HepG2 (cell line): ENCODE data around the gene DNAL4. TPM values are rescaled to one million over a fixed set of nuclear protein-coding genes. Genes with fewer than 3 reads are reported as not detected.

Source experiments
- EHMT2 ChIP-seq: fragments of 200-600 bp; sonication (generic); IDR thresholded peaks from 2 replicates; pipeline ENCODE4 v1.7.0; 2017; ENCODE audit warnings: antibody characterized with exemption, low read depth, low read length, borderline replicate concordance
- FOXP1 ChIP-seq, 2 experiments: fragments of 450-650 bp in 1 of 2; IDR thresholded peaks; 2 replicates each; pipeline ENCODE4 v1.6.1; 2017 to 2018; ENCODE audit warnings: antibody characterized with exemption in 1 of 2
- HOXD1 ChIP-seq: sonication (generic); formaldehyde crosslinking; IDR thresholded peaks from 2 replicates; pipeline ENCODE4 v1.5.0; 2020; ENCODE audit warnings: missing genetic modification reagents
- MEIS2 ChIP-seq: sonication (generic); formaldehyde crosslinking; IDR thresholded peaks from 2 replicates; pipeline ENCODE4 v1.9.0; 2021; ENCODE audit warnings: mild to moderate bottlenecking, missing genetic modification reagents
- MXI1 ChIP-seq: IDR thresholded peaks from 3 replicates; pipeline ENCODE4 v1.6.1; 2012; ENCODE audit warnings: low read depth, low read length, inconsistent platforms, borderline replicate concordance
- NR2F6 ChIP-seq, 2 experiments: IDR thresholded peaks; 2 replicates each; pipeline ENCODE4 v1.6.1; 2016; ENCODE audit warnings: antibody characterized with exemption in 1 of 2, mild to moderate bottlenecking in 1 of 2
- PPARG ChIP-seq: conservative IDR thresholded peaks from 2 replicates; pipeline ENCODE4 v1.6.1; 2016; ENCODE audit warnings: missing biosample characterization, missing genetic modification reagents
- ZNF530 ChIP-seq: sonication (generic); formaldehyde crosslinking; IDR thresholded peaks from 2 replicates; pipeline ENCODE4 v1.5.0; 2020; ENCODE audit warnings: low read depth, mild to moderate bottlenecking, missing genetic modification reagents
- ZNF670 ChIP-seq: sonication (generic); formaldehyde crosslinking; IDR thresholded peaks from 2 replicates; pipeline ENCODE4 v1.8.0; 2022; ENCODE audit warnings: mild to moderate bottlenecking, missing genetic modification reagents, borderline replicate concordance
- ZNF788 ChIP-seq: sonication (generic); formaldehyde crosslinking; IDR thresholded peaks from 2 replicates; pipeline ENCODE4 v1.5.0; 2020; ENCODE audit warnings: mild to moderate bottlenecking, missing genetic modification reagents, borderline replicate concordance
- polyA plus RNA-seq, 8 experiments: library from polyadenylated mRNA; depleted of rRNA in 3 of 8; stranded (reverse) in 7 of 8; unstranded in 1 of 8; fragments of >200 nt; fragmentation: Illumina TruSeq in 4 of 8; extraction: Trizol in 4 of 8; gene quantifications; 2 replicates each; pipeline versions ENCODE4 v1.2.1 to v1.2.3, GENCODE V29; 2011 to 2016; ENCODE audit warnings: low read depth in 4 of 8, missing spikeins in 1 of 8, mixed read lengths in 1 of 8; ENCODE audit not compliant: insufficient read depth in 1 of 8
- total RNA-seq, 5 experiments: library from RNA; depleted of rRNA; stranded (reverse); fragments of >200 nt; fragmentation: Illumina TruSeq; extraction: Trizol; gene quantifications; 2 replicates each; pipeline ENCODE4 v1.2.3, GENCODE V29; 2016; ENCODE audit warnings: low read depth in 1 of 5
- TF ChIP-seq, protein P1 (sequence below): sonication (generic); formaldehyde crosslinking; IDR thresholded peaks from 2 replicates; pipeline ENCODE4 v1.4.0; 2020; ENCODE audit warnings: missing genetic modification reagents, borderline replicate concordance
- TF ChIP-seq, protein P2 (sequence below): IDR thresholded peaks from 2 replicates; pipeline ENCODE4 v1.4.0; 2020; ENCODE audit warnings: mild to moderate bottlenecking, missing genetic modification reagents
- TF ChIP-seq, protein P3 (sequence below): IDR thresholded peaks from 2 replicates; pipeline ENCODE4 v1.6.1; 2012; ENCODE audit warnings: inconsistent platforms

The DNAL4 gene
- total and polyA plus RNA-seq, 2 of the 13 experiments (the other 11 are each of a cell fraction or from before 2014, with no cell fraction given) = 8.0 to 10.7 TPM

DNA sequence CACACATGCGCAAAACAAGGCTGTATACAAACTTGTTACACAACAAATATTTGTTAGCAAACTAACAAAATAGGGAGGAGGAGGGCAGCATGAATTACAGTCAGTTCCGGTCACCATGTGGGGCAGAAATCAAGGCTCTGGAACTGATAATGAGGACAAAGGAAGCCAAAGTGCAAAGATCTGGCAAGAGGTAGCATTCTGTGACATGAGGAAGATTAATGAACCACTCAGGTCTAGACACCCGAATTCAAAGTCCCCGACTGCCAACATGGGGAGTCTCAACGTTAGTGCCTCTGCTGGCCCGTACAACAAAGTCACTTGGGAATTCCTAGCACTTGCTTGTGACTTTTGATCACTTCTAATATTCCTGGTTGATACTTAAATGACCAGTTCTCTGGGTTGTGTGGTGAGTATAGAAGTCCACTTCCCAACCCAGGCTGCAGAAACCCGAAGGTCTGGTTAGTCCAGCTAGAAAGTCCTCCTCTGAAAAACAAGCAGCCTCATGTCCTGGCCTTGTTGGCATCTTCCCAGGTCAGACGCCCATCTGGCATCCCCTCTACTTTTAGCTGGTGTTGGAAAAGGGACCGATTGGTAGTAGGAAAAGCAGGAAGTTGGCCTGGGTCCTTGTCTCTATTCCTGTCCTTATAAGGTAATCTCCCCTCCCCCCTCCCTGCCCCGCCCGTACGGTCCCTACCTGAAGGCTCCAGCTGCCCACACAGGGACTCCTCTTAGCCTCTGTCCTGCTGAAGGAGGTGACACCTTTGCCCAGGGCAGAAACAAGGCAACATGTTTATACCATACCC, 39.8 kb downstream of the DNAL4 start (continued):
- TF ChIP-seq, protein P1, sequence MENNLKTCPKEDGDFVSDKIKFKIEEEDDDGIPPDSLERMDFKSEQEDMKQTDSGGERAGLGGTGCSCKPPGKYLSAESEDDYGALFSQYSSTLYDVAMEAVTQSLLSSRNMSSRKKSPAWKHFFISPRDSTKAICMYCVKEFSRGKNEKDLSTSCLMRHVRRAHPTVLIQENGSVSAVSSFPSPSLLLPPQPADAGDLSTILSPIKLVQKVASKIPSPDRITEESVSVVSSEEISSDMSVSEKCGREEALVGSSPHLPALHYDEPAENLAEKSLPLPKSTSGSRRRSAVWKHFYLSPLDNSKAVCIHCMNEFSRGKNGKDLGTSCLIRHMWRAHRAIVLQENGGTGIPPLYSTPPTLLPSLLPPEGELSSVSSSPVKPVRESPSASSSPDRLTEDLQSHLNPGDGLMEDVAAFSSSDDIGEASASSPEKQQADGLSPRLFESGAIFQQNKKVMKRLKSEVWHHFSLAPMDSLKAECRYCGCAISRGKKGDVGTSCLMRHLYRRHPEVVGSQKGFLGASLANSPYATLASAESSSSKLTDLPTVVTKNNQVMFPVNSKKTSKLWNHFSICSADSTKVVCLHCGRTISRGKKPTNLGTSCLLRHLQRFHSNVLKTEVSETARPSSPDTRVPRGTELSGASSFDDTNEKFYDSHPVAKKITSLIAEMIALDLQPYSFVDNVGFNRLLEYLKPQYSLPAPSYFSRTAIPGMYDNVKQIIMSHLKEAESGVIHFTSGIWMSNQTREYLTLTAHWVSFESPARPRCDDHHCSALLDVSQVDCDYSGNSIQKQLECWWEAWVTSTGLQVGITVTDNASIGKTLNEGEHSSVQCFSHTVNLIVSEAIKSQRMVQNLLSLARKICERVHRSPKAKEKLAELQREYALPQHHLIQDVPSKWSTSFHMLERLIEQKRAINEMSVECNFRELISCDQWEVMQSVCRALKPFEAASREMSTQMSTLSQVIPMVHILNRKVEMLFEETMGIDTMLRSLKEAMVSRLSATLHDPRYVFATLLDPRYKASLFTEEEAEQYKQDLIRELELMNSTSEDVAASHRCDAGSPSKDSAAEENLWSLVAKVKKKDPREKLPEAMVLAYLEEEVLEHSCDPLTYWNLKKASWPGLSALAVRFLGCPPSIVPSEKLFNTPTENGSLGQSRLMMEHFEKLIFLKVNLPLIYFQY (CRISPR knock-in tag) = peak; percentile 32; the same call in 1 of the 2 replicates
- TF ChIP-seq, protein P2, sequence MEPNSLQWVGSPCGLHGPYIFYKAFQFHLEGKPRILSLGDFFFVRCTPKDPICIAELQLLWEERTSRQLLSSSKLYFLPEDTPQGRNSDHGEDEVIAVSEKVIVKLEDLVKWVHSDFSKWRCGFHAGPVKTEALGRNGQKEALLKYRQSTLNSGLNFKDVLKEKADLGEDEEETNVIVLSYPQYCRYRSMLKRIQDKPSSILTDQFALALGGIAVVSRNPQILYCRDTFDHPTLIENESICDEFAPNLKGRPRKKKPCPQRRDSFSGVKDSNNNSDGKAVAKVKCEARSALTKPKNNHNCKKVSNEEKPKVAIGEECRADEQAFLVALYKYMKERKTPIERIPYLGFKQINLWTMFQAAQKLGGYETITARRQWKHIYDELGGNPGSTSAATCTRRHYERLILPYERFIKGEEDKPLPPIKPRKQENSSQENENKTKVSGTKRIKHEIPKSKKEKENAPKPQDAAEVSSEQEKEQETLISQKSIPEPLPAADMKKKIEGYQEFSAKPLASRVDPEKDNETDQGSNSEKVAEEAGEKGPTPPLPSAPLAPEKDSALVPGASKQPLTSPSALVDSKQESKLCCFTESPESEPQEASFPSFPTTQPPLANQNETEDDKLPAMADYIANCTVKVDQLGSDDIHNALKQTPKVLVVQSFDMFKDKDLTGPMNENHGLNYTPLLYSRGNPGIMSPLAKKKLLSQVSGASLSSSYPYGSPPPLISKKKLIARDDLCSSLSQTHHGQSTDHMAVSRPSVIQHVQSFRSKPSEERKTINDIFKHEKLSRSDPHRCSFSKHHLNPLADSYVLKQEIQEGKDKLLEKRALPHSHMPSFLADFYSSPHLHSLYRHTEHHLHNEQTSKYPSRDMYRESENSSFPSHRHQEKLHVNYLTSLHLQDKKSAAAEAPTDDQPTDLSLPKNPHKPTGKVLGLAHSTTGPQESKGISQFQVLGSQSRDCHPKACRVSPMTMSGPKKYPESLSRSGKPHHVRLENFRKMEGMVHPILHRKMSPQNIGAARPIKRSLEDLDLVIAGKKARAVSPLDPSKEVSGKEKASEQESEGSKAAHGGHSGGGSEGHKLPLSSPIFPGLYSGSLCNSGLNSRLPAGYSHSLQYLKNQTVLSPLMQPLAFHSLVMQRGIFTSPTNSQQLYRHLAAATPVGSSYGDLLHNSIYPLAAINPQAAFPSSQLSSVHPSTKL (CRISPR knock-in tag) = peak; percentile 37
- TF ChIP-seq MEIS2 (CRISPR knock-in tag) (peak; percentile 98), ZNF788 (CRISPR knock-in tag) (peak; percentile 39; the same call in 1 of the 2 replicates), NR2F6 (IDR thresholded peaks at IDR 0.05) (0 out of 2 replicates have a peak, but pooled peaks have one; percentile 28), NR2F6 (CRISPR knock-in tag; IDR thresholded peaks at IDR 0.05) (peak; percentile 59; the same call in 1 of the 2 replicates), HOXD1 (CRISPR knock-in tag) (peak; percentile 93), EHMT2 (no peak), PPARG (CRISPR knock-in tag) (peak; percentile 60; the same call in 1 of the 2 replicates), FOXP1 (IDR thresholded peaks at IDR 0.05) (peak; percentile 82), FOXP1 (CRISPR knock-in tag; IDR thresholded peaks at IDR 0.05) (peak; percentile 96), MXI1 (peak; percentile 58; the same call in 1 of the 3 replicates), ZNF530 (no peak), ZNF670 (CRISPR knock-in tag) (no peak)
- TF ChIP-seq, protein P3, sequence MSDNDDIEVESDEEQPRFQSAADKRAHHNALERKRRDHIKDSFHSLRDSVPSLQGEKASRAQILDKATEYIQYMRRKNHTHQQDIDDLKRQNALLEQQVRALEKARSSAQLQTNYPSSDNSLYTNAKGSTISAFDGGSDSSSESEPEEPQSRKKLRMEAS = peak; percentile 72
